Measurements from ENCODE around the gene CRYAA.
"Not testable (repeated sequence)": the region's sequence is repeated elsewhere in the genome, so short reads cannot be mapped to it uniquely, and the experiment has no call there.

The CRYAA gene

DNA sequence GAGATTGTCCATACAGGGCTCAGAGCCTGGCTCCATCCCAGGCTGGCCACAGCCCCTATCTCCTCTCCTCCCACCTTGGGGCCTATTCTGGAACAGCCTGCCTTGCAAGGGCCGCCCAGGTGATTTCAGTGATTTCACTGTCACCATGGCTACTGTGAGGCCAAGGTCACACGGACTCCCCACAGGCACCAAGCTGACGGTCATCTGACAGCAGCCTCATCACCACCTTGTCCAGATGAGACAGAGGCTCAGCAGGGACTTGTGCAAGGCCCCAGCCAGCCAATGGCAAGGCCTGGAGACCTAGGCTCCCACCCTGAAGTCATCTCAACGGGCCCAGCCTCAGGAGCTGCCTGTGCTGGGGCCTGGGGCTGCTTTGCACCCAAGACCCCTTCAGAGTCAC, 6.2 kb downstream of the CRYAA start:
- not testable (repeated sequence) for DNase-seq (ENCODE audit: low read depth); H3K4me3 ChIP-seq (ENCODE audit: low read depth, low read length)

- DNase-seq (ENCODE audit: low read depth); H3K4me3 ChIP-seq (ENCODE audit: low read depth, low read length): not testable (repeated sequence)
Measured at GRCh38 chr21:43176621-43177020, 7.8 kb downstream of the CRYAA start.

GRCh38 chr21:43177043-43177906, 8.5 kb downstream of the CRYAA start:
- H3K4me3 ChIP-seq (ENCODE audit: low read depth, low read length); DNase-seq (ENCODE audit: low read depth): not testable (repeated sequence)

GRCh38 chr21:43178175-43178826, 9.5 kb downstream of the CRYAA start:
- H3K4me3 ChIP-seq (ENCODE audit: low read depth, low read length); DNase-seq (ENCODE audit: low read depth): not testable (repeated sequence)

- H3K4me3 ChIP-seq (ENCODE audit: low read depth, low read length); DNase-seq (ENCODE audit: low read depth): not testable (repeated sequence)
Measured at GRCh38 chr21:43181033-43181432, 12.2 kb downstream of the CRYAA start.

- not testable (repeated sequence) for DNase-seq (ENCODE audit: low read depth); H3K4me3 ChIP-seq (ENCODE audit: low read depth, low read length)
Measured at GRCh38 chr21:43187268-43187667, 18.5 kb downstream of the CRYAA start.

DNA sequence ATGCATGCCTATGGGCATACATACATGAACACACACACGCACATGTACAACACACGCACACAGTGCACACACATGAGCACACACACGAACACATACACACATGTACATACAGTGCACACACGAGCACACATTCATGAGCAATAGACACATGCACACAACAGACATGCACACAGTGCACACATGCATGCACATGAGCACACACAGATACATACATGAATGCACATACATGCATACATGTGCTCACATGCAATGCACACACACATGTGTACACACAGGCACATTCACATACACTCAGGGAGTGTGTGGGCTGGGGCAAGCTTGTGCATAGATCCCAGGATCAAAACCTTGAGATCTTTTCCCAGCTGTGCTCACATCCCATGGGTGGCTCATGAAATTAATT, 18.9 kb downstream of the CRYAA start:
- DNase-seq (ENCODE audit: low read depth) = no peak
- no peak overlapping the region for H3K4me3 ChIP-seq (ENCODE audit: low read depth, low read length)
- TF ChIP-seq, protein P1, sequence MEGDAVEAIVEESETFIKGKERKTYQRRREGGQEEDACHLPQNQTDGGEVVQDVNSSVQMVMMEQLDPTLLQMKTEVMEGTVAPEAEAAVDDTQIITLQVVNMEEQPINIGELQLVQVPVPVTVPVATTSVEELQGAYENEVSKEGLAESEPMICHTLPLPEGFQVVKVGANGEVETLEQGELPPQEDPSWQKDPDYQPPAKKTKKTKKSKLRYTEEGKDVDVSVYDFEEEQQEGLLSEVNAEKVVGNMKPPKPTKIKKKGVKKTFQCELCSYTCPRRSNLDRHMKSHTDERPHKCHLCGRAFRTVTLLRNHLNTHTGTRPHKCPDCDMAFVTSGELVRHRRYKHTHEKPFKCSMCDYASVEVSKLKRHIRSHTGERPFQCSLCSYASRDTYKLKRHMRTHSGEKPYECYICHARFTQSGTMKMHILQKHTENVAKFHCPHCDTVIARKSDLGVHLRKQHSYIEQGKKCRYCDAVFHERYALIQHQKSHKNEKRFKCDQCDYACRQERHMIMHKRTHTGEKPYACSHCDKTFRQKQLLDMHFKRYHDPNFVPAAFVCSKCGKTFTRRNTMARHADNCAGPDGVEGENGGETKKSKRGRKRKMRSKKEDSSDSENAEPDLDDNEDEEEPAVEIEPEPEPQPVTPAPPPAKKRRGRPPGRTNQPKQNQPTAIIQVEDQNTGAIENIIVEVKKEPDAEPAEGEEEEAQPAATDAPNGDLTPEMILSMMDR (IDR thresholded peaks at IDR 0.05; ENCODE audit: control insufficient read depth, extremely low read depth, insufficient read depth) = no peak

DNA sequence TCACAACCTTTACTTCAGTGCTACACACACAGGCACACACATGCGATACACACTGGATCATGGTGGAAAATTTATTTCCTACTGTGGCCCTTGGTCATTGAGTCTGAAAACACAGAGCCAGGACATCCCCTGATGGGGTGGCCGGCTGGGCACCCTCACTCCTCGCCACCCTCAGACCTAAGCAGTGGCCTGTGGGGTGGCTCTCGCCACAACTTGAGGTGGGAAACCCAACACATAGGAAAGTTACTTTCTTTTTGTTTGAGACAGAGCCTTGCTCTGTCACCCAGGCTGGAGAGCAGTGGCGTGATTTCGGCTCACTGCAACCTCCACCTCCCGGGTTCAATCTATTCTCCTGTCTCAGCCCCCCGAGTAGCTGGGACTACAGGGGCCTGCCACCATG, 19.4 kb downstream of the CRYAA start:
- no peak for DNase-seq (ENCODE audit: low read depth)
- TF ChIP-seq, protein P1 (IDR thresholded peaks at IDR 0.05; ENCODE audit: control insufficient read depth, extremely low read depth, insufficient read depth) = no peak
- H3K4me3 ChIP-seq (ENCODE audit: low read depth, low read length) = no peak overlapping the region

DNA sequence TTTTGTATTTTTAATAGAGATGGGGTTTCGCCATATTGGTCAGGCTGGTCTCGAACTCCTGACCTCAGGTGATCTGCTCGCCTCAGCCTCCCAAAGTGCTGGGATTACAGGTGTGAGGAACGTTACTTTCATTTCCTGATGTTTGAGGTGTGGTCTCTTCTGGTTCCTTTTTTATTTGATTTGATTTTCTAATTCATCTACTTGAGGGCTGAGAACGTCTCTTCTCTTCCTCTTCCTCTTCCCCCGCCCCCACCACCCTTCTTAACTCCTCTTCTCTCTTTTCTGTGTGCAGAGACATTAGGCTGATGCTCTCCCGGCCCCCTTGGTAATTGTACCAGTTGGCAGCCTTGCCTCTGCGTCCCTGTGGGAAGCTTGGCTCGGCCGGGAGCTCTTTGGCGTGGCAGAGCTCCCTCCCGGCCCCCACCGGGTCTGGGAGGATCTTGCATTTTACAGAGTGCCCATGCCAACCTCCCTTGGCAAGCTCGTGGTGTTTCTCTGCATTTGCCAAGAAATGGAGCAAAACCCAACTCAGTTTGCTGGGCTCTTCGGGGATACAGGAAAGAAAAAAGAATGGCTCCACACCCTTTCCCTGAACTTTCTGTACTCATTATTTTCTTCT, 19.9 kb downstream of the CRYAA start:
- TF ChIP-seq, protein P1 (IDR thresholded peaks at IDR 0.05; ENCODE audit: control insufficient read depth, extremely low read depth, insufficient read depth) = no peak
- no peak overlapping the region for H3K4me3 ChIP-seq (ENCODE audit: low read depth, low read length)
- DNase-seq (ENCODE audit: low read depth) = peak; percentile 61

DNA sequence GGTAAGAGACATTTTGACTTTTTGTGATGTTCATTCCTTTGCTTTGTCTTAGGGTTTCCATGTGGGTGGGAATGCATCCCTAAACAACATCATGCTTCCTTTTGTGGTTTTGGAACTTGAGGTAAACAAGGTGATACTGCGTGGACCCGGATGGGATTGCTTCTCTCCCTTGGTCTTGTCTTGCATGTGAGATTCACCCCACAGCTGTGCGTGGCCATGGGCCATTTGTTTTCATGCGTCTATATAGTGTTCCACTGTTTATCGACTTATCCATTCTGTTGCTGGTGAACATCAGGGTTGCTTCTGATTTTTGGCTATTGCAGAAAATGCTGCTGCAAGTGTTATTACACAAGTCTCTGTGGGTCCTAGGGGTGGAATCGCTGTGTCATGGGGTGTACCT, 21.1 kb downstream of the CRYAA start:
- H3K4me3 ChIP-seq (ENCODE audit: low read depth, low read length) = no peak overlapping the region
- TF ChIP-seq, protein P1 (IDR thresholded peaks at IDR 0.05; ENCODE audit: control insufficient read depth, extremely low read depth, insufficient read depth) = no peak

More for the DNA sequence above, 21.1 kb downstream of the CRYAA start:
- no peak for DNase-seq (ENCODE audit: low read depth)

Measured in LNCaP clone FGC (cell line).